Fibroblast of skin of left biceps (primary cell): ENCODE results near the gene SSR4.
"Not testable (repeated sequence)": the region's sequence is repeated elsewhere in the genome, so short reads cannot be mapped to it uniquely, and the experiment has no call there.

Experiments
- DNase-seq, 2 experiments: peaks; one replicate each; pipeline ENCODE4 v3.0.0-alpha.2; 2013; ENCODE audit warnings: low read depth in 2 of 2

SSR4 gene

GRCh38 chrX:153794018-153794896 lies at the start of gene SSR4, which contains the start of gene IDH3G:
TSS of gene SSR4 (plus strand) at chrX:153794668. CDS start at chrX:153794688, 20 bp downstream.
TSS of gene IDH3G (minus strand) at chrX:153794375. CDS start at chrX:153794326, 49 bp downstream.
- peak; percentile 84 to 85 for DNase-seq

GRCh38 chrX:153745067-153745433 lies 49.4 kb upstream of the SSR4 start:
- DNase-seq = not testable (repeated sequence)

GRCh38 chrX:153746359-153746758 lies 48.1 kb upstream of the SSR4 start:
- no peak for DNase-seq

- DNase-seq = not testable (repeated sequence)
Observed at GRCh38 chrX:153746991-153747390, 47.5 kb upstream of the SSR4 start.

- not testable (repeated sequence) for DNase-seq
Observed at GRCh38 chrX:153749017-153749416, 45.5 kb upstream of the SSR4 start.

- no peak for DNase-seq
Observed at GRCh38 chrX:153750127-153750774, 44.2 kb upstream of the SSR4 start.

- no peak for DNase-seq
Observed at GRCh38 chrX:153755136-153755535, 39.3 kb upstream of the SSR4 start.

GRCh38 chrX:153761863-153762262 lies 32.6 kb upstream of the SSR4 start:
- no peak for DNase-seq

GRCh38 chrX:153762626-153763173 lies 31.8 kb upstream of the SSR4 start:
- no peak for DNase-seq

GRCh38 chrX:153763298-153763932 lies 31.1 kb upstream of the SSR4 start:
- DNase-seq = no peak

GRCh38 chrX:153763989-153764755 lies 30.3 kb upstream of the SSR4 start, which contains the start of gene PLXNB3:
TSS of gene PLXNB3 (plus strand) at chrX:153764249. CDS start at chrX:153765536, 1,287 bp downstream.
- DNase-seq = peak in 1 of 2 experiments; percentile 24

GRCh38 chrX:153764786-153765137 lies 29.7 kb upstream of the SSR4 start:
- DNase-seq = no peak

GRCh38 chrX:153765138-153766079 lies 29.1 kb upstream of the SSR4 start:
- DNase-seq = no peak

- peak; percentile 24 to 43 for DNase-seq
Observed at GRCh38 chrX:153766098-153766817, 28.2 kb upstream of the SSR4 start.

- no peak for DNase-seq
Observed at GRCh38 chrX:153766871-153767673, 27.4 kb upstream of the SSR4 start.

GRCh38 chrX:153767674-153768055 lies 26.8 kb upstream of the SSR4 start:
- DNase-seq = no peak

- no peak for DNase-seq
Observed at GRCh38 chrX:153768311-153769157, 25.9 kb upstream of the SSR4 start.
